CD4-positive, alpha-beta memory T cell (primary cell): ENCODE data around the gene DGLUCY. TPM values are rescaled to one million over a fixed set of nuclear protein-coding genes. Genes with fewer than 3 reads are reported as not detected.
A peak's percentile ranks its signal among the peaks of the same experiment; 100 is the strongest.

Experiments used
- CTCF ChIA-PET: fragments of 350-600 bp; sonication (Branson Sonifier 250); formaldehyde crosslinking; loops from one replicate; lab custom pipeline; 2021; ENCODE audit warnings: inconsistent platforms; ENCODE audit not compliant: partially characterized antibody; lab: Charles Lee
- POLR2A ChIA-PET: fragments of 350-600 bp; sonication (Branson Sonifier 250); formaldehyde crosslinking; loops from one replicate; lab custom pipeline; 2021; ENCODE audit not compliant: partially characterized antibody; lab: Charles Lee
- DNase-seq, 5 donors: peaks; one replicate each; pipeline versions ENCODE4 v3.0.0 to v3.0.0-alpha.2; 2020 to 2022; ENCODE audit warnings: mixed read lengths in 1 of 5
- H3K27ac ChIP-seq: one replicate; pipeline ENCODE4 v1.7.0; 2013; ENCODE audit warnings: low read depth, low read length
- H3K27me3 ChIP-seq: 2 replicates; pipeline ENCODE4 v1.7.0; 2013; ENCODE audit warnings: mild to moderate bottlenecking, low read length, moderate library complexity; ENCODE audit not compliant: insufficient read depth
- H3K36me3 ChIP-seq: 2 replicates; pipeline ENCODE4 v1.7.0; 2013; ENCODE audit warnings: mild to moderate bottlenecking, low read length, moderate library complexity; ENCODE audit not compliant: insufficient read depth
- H3K4me1 ChIP-seq: 2 replicates; pipeline ENCODE4 v1.7.0; 2013; ENCODE audit warnings: mild to moderate bottlenecking, low read length, moderate library complexity; ENCODE audit not compliant: insufficient read depth
- H3K4me3 ChIP-seq, 2 donors: one replicate each; pipeline ENCODE4 v1.7.0; 2013; ENCODE audit warnings: low read length in 2 of 2, mild to moderate bottlenecking in 1 of 2
- H3K9me3 ChIP-seq, 2 donors: one replicate each; pipeline ENCODE4 v1.7.0; 2013; ENCODE audit warnings: low read length in 2 of 2, control low read depth in 1 of 2; ENCODE audit not compliant: control insufficient read depth in 1 of 2
- H3K27ac Mint-ChIP-seq, 7 donors: one replicate each; pipeline ENCODE4 v1.8.0; 2020 to 2021; ENCODE audit warnings: mixed read lengths in 7 of 7, mild to moderate bottlenecking in 6 of 7, inconsistent platforms in 3 of 7, moderate library complexity in 3 of 7
- H3K27me3 Mint-ChIP-seq, 2 donors: one replicate each; pipeline ENCODE4 v1.8.0; 2020 to 2021; ENCODE audit warnings: mixed read lengths in 2 of 2
- H3K36me3 Mint-ChIP-seq, 2 donors: one replicate each; pipeline ENCODE4 v1.8.0; 2020 to 2021; ENCODE audit warnings: mixed read lengths in 2 of 2, inconsistent platforms in 1 of 2, mild to moderate bottlenecking in 1 of 2
- H3K4me1 Mint-ChIP-seq, 4 donors: one replicate each; pipeline ENCODE4 v1.8.0; 2020 to 2021; ENCODE audit warnings: mixed read lengths in 4 of 4, mild to moderate bottlenecking in 1 of 4
- H3K4me3 Mint-ChIP-seq, 8 donors: one replicate each; pipeline ENCODE4 v1.8.0; 2020 to 2021; ENCODE audit warnings: mixed read lengths in 8 of 8, mild to moderate bottlenecking in 7 of 8, moderate library complexity in 6 of 8, inconsistent platforms in 3 of 8
- H3K9me3 Mint-ChIP-seq, 8 donors: one replicate each; pipeline ENCODE4 v1.8.0; 2020 to 2021; ENCODE audit warnings: mixed read lengths in 8 of 8, mild to moderate bottlenecking in 5 of 8, inconsistent platforms in 3 of 8, moderate library complexity in 1 of 8
- intact Hi-C: fragments of 100-400 bp; cut with micrococcal nuclease; formaldehyde crosslinking; loops from one replicate; pipeline ENCODE4 v1.15.1; 2023
- polyA plus RNA-seq, 2 donors: library from polyadenylated mRNA; unstranded; fragments of 300-500 nt; fragmentation: Illumina TruSeq; gene quantifications; one replicate each; pipeline ENCODE4 v1.2.3, GENCODE V29; 2021
- total RNA-seq, 2 experiments: library from RNA; stranded (reverse); gene quantifications; one replicate each; pipeline ENCODE4 v1.2.3, GENCODE V29; 2021

DGLUCY gene
- total and polyA plus RNA-seq, 4 experiments from 2014 or later, result 40.9 to 141 (median 89.0) TPM

DNA sequence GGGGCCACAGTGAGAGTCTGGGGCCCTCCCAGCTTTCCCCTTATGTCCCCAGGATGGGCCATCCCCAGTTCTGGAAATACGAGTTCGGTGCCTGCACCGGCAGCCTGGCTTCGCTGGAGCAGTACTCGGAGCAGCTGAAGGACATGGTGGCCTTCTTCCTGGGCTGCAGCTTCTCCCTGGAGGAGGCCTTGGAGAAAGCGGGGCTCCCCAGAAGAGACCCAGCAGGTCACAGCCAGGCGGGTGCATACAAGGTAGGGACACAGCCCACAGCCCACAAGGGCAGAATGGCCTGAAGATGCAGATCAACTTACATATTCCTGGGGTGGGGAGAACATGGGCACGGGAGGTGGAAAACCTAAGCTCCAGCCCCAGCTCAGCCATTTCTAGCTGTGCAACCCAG is 56.1 kb downstream of the DGLUCY start:
- Histone ChIP-seq H3K4me3 (no peak overlapping the region), H3K36me3 (peaks cover 43% of the 10 kb centered on the region), H3K9me3 (no peaks in the 10 kb centered on the region), H3K4me1 (no peaks in the 10 kb centered on the region), H3K27ac (no peak overlapping the region), H3K27me3 (no peaks in the 10 kb centered on the region)
- peaks cover 32 to 59% of the 10 kb centered on the region in 2 donors for H3K36me3 Mint-ChIP-seq
- no peak for DNase-seq
- H3K4me1 Mint-ChIP-seq, result peaks cover 3 to 7% (median 5%) of the 10 kb centered on the region in 4 donors
- POLR2A ChIA-PET, result interaction anchor here (6.5 kb wide), 1 partner anchor 109 kb away, joined by 35 read pairs; the partner anchor contains the start of gene RPS6KA5
- H3K27me3 Mint-ChIP-seq, result no peaks in the 10 kb centered on the region
- no peak overlapping the region for H3K4me3 Mint-ChIP-seq
- intact Hi-C loops, result no loop called here
- CTCF ChIA-PET, result interaction anchor here (1.3 to 13.2 kb wide), 5 partner anchors 94 to 276 kb away, joined by 3 to 480 read pairs (median 3); no protein-coding TSS in a partner anchor
- H3K27ac Mint-ChIP-seq, result peak overlapping the region in 2 of 7 donors; percentile 3 to 12
- H3K9me3 Mint-ChIP-seq, result no peaks in the 10 kb centered on the region

DNA sequence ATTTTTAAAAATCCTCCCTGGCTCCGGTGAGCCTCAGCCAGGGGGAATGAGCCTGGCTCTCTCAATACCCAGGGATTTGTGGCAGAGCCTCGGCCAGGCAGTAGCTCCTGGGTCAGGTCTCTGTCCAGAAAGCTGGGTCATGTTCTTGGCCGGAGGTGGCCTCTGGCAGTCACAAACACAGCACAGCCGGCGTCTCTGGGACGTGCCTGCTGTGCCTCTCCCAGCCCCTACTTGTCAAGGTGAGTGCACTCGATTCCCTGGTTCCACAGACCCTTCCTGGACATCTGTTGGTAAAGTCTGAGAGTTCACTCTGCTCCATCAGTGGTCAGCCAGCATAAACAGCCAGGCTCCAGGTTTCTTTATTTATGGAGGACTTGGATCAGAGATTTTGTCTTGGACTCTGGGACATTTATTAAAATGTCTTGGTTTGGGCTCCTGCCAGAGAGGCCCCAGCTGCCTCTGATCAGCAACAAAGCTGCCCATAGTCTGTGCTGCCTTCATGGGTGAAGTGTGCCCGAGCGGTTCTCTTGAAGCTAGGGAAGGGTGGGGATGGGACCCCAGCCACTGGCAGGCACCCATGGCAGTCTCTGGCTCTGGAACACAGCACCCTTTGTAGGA is 56.7 kb downstream of the DGLUCY start:
- H3K36me3 Mint-ChIP-seq, result peaks cover 29 to 59% of the 10 kb centered on the region in 2 donors
- H3K9me3 ChIP-seq, result no peaks in the 10 kb centered on the region
- no peaks in the 10 kb centered on the region for H3K4me1 ChIP-seq
- H3K4me1 Mint-ChIP-seq, result peaks cover 3 to 7% (median 5%) of the 10 kb centered on the region in 4 donors
- POLR2A ChIA-PET, result interaction anchor here (6.5 kb wide), 1 partner anchor 110 kb away, joined by 35 read pairs; the partner anchor contains the start of gene RPS6KA5
- no peaks in the 10 kb centered on the region for H3K27me3 Mint-ChIP-seq
- intact Hi-C loops, result no loop called here
- H3K4me3 ChIP-seq, result no peak overlapping the region
- no peak overlapping the region for H3K4me3 Mint-ChIP-seq
- H3K27ac ChIP-seq, result no peak overlapping the region
- no peaks in the 10 kb centered on the region for H3K27me3 ChIP-seq
- no peaks in the 10 kb centered on the region for H3K9me3 Mint-ChIP-seq
- no peak for DNase-seq
- H3K27ac Mint-ChIP-seq, result peak overlapping the region in 2 of 7 donors; percentile 29 to 55
- CTCF ChIA-PET, result interaction anchor here (0.9 to 13.2 kb wide), 9 partner anchors 14 to 276 kb away, joined by 3 to 480 read pairs (median 5); partner anchors contain the start of gene RPS6KA5
- H3K36me3 ChIP-seq, result peaks cover 43% of the 10 kb centered on the region

DNA sequence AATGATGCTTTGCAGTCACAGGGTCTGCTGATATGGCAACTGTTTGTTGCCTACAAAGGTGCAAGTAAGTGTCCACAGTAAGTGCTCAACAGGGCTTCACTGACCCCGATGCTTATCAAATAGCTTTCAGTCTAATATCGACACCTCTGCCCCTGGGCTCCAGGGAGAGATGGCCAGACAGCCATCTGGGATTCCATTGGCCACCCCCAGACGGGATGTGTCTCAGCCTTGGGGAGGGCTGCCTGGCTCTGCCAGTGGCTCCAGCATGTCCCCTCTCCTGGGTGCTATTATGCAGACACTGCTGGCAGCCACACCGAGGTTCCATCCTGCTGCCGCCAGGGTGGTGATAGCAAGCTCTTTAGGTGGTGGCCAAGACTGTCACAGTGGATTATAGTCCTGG is 57.4 kb downstream of the DGLUCY start:
- no peaks in the 10 kb centered on the region for H3K9me3 Mint-ChIP-seq
- intact Hi-C loops, result no loop called here
- peaks cover 25 to 59% of the 10 kb centered on the region in 2 donors for H3K36me3 Mint-ChIP-seq
- POLR2A ChIA-PET, result interaction anchor here (0.6 to 6.5 kb wide), 3 partner anchors 67 to 269 kb away, joined by 3 to 35 read pairs (median 3); partner anchors contain the start of gene RPS6KA5
- H3K27ac Mint-ChIP-seq, result peak overlapping the region in 5 of 7 donors; percentile 13 to 77 (median 50)
- H3K4me3 Mint-ChIP-seq, result no peak overlapping the region
- Histone ChIP-seq H3K36me3 (peaks cover 40% of the 10 kb centered on the region), H3K27ac (no peak overlapping the region), H3K27me3 (no peaks in the 10 kb centered on the region), H3K4me3 (no peak overlapping the region), H3K4me1 (no peaks in the 10 kb centered on the region), H3K9me3 (no peaks in the 10 kb centered on the region)
- CTCF ChIA-PET, result interaction anchor here (0.5 to 13.2 kb wide), 11 partner anchors 13 to 318 kb away, joined by 3 to 480 read pairs (median 3); partner anchors contain the start of gene RPS6KA5
- DNase-seq, result no peak
- no peaks in the 10 kb centered on the region for H3K27me3 Mint-ChIP-seq
- H3K4me1 Mint-ChIP-seq, result peaks cover 3 to 7% (median 5%) of the 10 kb centered on the region in 4 donors

DNA sequence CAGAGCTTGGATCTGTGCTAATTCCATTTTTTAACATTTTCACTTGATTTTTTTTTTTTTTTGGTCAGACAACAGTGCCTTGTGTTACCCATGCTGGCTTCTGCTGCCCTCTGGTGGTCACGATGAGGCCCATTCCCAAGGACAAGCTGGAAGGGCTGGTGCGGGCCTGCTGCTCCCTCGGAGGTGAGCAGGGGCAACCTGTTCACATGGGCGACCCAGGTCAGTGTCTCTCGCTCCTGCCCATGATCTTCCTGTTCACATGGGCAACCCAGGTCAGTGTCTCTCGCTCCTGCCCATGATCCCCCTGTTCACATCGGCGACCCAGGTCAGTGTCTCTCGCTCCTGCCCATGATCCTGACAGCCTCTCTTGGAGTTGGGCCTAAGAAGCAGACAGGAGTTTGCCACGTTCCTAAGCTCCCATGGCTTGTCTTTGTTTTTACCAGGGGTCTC is 59.4 kb downstream of the DGLUCY start:
- Histone ChIP-seq H3K27me3 (no peaks in the 10 kb centered on the region), H3K27ac (no peak overlapping the region), H3K36me3 (peaks cover 32% of the 10 kb centered on the region), H3K4me3 (no peak overlapping the region), H3K9me3 (no peaks in the 10 kb centered on the region), H3K4me1 (peaks cover 12% of the 10 kb centered on the region)
- DNase-seq, result peak; percentile 70 to 80 (median 74)
- H3K27me3 Mint-ChIP-seq, result no peaks in the 10 kb centered on the region
- H3K4me1 Mint-ChIP-seq, result peaks cover 13 to 23% (median 15%) of the 10 kb centered on the region in 4 donors
- H3K36me3 Mint-ChIP-seq, result peaks cover 19 to 54% of the 10 kb centered on the region in 2 donors
- H3K4me3 Mint-ChIP-seq, result no peak overlapping the region
- intact Hi-C loops, result loop anchor here (1.0 kb wide), 3 partner anchors 113 to 270 kb away; partner anchors contain the start of gene RPS6KA5
- H3K9me3 Mint-ChIP-seq, result no peaks in the 10 kb centered on the region
- POLR2A ChIA-PET, result interaction anchor here (0.8 to 6.5 kb wide), 8 partner anchors 58 to 414 kb away, joined by 3 to 35 read pairs (median 3); partner anchors contain the start of genes GPR68 and RPS6KA5
- H3K27ac Mint-ChIP-seq, result peak overlapping the region in 5 of 7 donors; percentile 12 to 87 (median 65)
- CTCF ChIA-PET, result interaction anchor here (0.6 to 13.2 kb wide), 71 partner anchors 10 to 406 kb away, joined by 3 to 480 read pairs (median 4); partner anchors contain the start of genes DGLUCY, GPR68 and RPS6KA5

DNA sequence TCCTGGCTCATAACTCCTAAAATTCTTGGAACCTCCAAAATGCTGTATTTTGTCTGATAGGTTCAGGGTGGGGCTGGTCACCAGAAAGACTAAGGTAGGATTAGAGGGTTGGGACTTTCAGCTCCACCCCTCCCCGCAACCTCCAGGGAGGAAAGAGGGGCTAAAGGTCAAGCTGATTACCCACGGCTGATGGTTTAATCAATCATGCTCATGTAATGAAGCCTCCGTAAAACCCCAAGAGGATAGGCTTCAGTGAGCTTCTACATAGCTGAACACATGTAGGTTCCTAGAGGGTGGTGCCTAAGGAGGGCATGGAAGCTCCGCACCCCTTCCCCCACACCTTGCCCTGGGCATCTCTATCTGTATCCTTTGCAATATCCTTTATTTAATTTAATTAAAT is 60.0 kb downstream of the DGLUCY start:
- no peak overlapping the region for H3K4me3 Mint-ChIP-seq
- Histone ChIP-seq H3K4me3 (no peak overlapping the region), H3K36me3 (peaks cover 29% of the 10 kb centered on the region), H3K27ac (no peak overlapping the region), H3K9me3 (no peaks in the 10 kb centered on the region), H3K27me3 (no peaks in the 10 kb centered on the region), H3K4me1 (peaks cover 12% of the 10 kb centered on the region)
- no peaks in the 10 kb centered on the region for H3K9me3 Mint-ChIP-seq
- H3K27ac Mint-ChIP-seq, result no peak overlapping the region
- H3K4me1 Mint-ChIP-seq, result peaks cover 13 to 23% (median 15%) of the 10 kb centered on the region in 4 donors
- intact Hi-C loops, result loop anchor here (1.0 kb wide), 3 partner anchors 112 to 271 kb away; partner anchors contain the start of gene RPS6KA5
- no peaks in the 10 kb centered on the region for H3K27me3 Mint-ChIP-seq
- DNase-seq, result no peak
- CTCF ChIA-PET, result interaction anchor here (0.7 to 13.2 kb wide), 43 partner anchors 11 to 338 kb away, joined by 3 to 480 read pairs (median 7); partner anchors contain the start of genes DGLUCY, GPR68 and RPS6KA5
- POLR2A ChIA-PET, result interaction anchor here (0.9 to 6.5 kb wide), 7 partner anchors 58 to 113 kb away, joined by 3 to 35 read pairs (median 3); partner anchors contain the start of genes GPR68 and RPS6KA5
- peaks cover 14 to 50% of the 10 kb centered on the region in 2 donors for H3K36me3 Mint-ChIP-seq

DNA sequence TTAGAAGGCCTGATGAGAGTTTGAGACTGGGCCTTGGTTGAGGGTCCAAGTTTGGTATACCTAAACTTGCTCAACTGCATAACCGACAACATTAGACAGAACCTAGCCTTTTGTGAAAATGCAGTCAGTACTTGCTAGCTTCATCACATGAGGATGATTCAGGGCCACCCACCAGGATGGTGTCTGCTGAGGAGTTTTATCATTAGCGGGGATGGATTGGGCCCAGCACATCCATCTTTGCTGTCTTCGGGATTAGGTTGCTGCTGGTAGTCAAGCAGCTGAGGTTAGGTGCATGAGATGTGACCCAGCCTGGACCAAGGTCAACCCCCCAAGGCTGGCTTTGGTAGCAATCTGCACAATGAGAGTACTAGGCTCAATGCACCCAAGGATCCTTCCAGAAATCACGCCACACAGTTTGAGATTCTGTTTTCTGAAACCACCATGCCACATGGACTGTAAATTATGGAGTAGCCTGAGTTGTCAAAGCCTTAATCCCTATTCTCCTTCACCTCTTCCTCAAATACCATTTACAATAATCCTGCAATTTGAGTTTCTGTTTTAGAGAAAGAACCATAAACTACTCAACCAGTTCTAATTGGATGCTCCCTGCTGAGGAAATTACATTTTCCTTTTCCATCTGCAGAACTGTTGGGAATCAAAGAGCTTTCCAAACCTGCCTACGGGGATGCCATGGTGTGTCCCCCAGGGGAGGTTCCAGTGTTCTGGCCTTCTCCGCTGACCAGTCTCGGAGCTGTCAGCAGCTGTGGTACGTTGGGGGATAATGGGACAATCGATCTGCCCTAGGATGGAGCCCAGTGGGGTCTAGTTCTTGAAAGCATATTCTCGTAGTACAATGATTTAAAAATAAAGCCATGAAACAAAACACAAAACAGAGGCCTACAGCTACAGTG is 61.7 kb downstream of the DGLUCY start:
- Mint-ChIP-seq H3K36me3 (peaks cover 14 to 43% of the 10 kb centered on the region in 2 donors), H3K4me1 (peaks cover 13 to 23% (median 15%) of the 10 kb centered on the region in 4 donors), H3K9me3 (no peaks in the 10 kb centered on the region), H3K27ac (peak overlapping the region in 2 of 7 donors; percentile 15 to 66), H3K4me3 (no peak overlapping the region), H3K27me3 (no peaks in the 10 kb centered on the region)
- peaks cover 16% of the 10 kb centered on the region for H3K36me3 ChIP-seq
- no peak overlapping the region for H3K4me3 ChIP-seq
- CTCF ChIA-PET, result interaction anchor here (0.6 to 13.2 kb wide), 19 partner anchors 9 to 417 kb away, joined by 3 to 480 read pairs (median 4); partner anchors contain the start of genes GPR68 and RPS6KA5
- H3K9me3 ChIP-seq, result no peaks in the 10 kb centered on the region
- POLR2A ChIA-PET, result interaction anchor here (0.6 to 6.5 kb wide), 8 partner anchors 68 to 793 kb away, joined by 3 to 51 read pairs (median 9); partner anchors contain the start of genes GPR68 and RPS6KA5
- peaks cover 12% of the 10 kb centered on the region for H3K4me1 ChIP-seq
- intact Hi-C loops, result loop anchor here (2.0 kb wide), 3 partner anchors 53 to 243 kb away; no protein-coding TSS in a partner anchor
- DNase-seq, result no peak
- no peak overlapping the region for H3K27ac ChIP-seq
- no peaks in the 10 kb centered on the region for H3K27me3 ChIP-seq
